ENCODE data around the gene GTF2H2C_2.
A peak's percentile ranks its signal among the peaks of the same experiment; 100 is the strongest.
"Not testable (repeated sequence)": the region's sequence is repeated elsewhere in the genome, so short reads cannot be mapped to it uniquely, and the experiment has no call there.

Gene GTF2H2C_2

DNA sequence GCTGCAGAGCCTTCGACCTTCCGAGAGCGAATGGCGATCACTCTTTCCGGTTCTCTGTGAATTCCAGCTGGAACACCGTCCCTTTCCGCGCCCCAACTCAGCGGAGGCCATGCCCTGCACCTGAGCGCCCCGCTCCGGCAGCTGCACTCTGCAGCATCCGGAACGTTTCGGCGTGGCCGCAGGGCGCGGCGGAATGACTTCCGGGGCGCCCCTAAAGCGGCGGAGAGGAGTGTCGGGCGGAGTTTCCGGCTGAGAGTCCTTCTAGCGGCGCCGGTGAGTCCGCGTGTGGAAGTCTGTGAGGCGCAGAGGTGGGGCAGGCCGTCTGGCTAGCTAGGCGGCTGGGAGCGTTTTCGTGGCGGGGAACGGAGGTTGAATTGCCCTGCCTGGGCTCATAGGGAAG is at the start of gene GTF2H2C_2:
TSS of gene GTF2H2C_2 (plus strand) at position 252 of the 400 bp plus-strand sequence.
- H2AFZ ChIP-seq (ENCODE audit: low read length); H3K27ac ChIP-seq (ENCODE audit: insufficient read depth, low read length); H3K4me3 ChIP-seq (replicated peaks in 1 of 4; ENCODE audit: control extremely low read depth in 1 of 4, insufficient read depth in 1 of 4, low read depth in 3 of 4, low read length in 4 of 4); H3K9ac ChIP-seq (ENCODE audit: insufficient read depth, low read length); H3K79me2 ChIP-seq (ENCODE audit: control insufficient read depth, insufficient read depth, low read length); H4K20me1 ChIP-seq (ENCODE audit: control insufficient read depth, extremely low read depth, insufficient read depth, low read length); H3K4me1 ChIP-seq (ENCODE audit: control insufficient read depth, extremely low read depth, insufficient read depth, low read length); H3K36me3 ChIP-seq (ENCODE audit: control insufficient read depth, insufficient read depth, low read length); DNase-seq (ENCODE audit: low read depth in 2 of 2); H3K27me3 ChIP-seq (ENCODE audit: control insufficient read depth, insufficient read depth, low read length); H3K4me2 ChIP-seq (ENCODE audit: extremely low read depth, insufficient read depth, low read length); H3K9me3 ChIP-seq (ENCODE audit: control insufficient read depth, insufficient read depth, low read depth, low read length): not testable (repeated sequence)

- H3K4me1 ChIP-seq (ENCODE audit: control insufficient read depth, extremely low read depth, insufficient read depth, low read length); H3K27ac ChIP-seq (ENCODE audit: insufficient read depth, low read length); H3K27me3 ChIP-seq (ENCODE audit: control insufficient read depth, insufficient read depth, low read length); H4K20me1 ChIP-seq (ENCODE audit: control insufficient read depth, extremely low read depth, insufficient read depth, low read length); H2AFZ ChIP-seq (ENCODE audit: low read length); H3K4me2 ChIP-seq (ENCODE audit: extremely low read depth, insufficient read depth, low read length); H3K79me2 ChIP-seq (ENCODE audit: control insufficient read depth, insufficient read depth, low read length); H3K9me3 ChIP-seq (ENCODE audit: control insufficient read depth, insufficient read depth, low read depth, low read length); DNase-seq (ENCODE audit: low read depth in 2 of 2); H3K9ac ChIP-seq (ENCODE audit: insufficient read depth, low read length); H3K36me3 ChIP-seq (ENCODE audit: control insufficient read depth, insufficient read depth, low read length): not testable (repeated sequence)
- peak overlapping the region in 2 of 4 experiments; percentile 50 to 54 for H3K4me3 ChIP-seq (replicated peaks in 1 of 4; ENCODE audit: control extremely low read depth in 1 of 4, insufficient read depth in 1 of 4, low read depth in 3 of 4, low read length in 4 of 4)
Measured at GRCh38 chr5:70400984-70401686, 14.0 kb upstream of the GTF2H2C_2 start.

GRCh38 chr5:70421322-70421721 is 6.2 kb downstream of the GTF2H2C_2 start:
- H3K4me3 ChIP-seq (replicated peaks in 1 of 4; ENCODE audit: control extremely low read depth in 1 of 4, insufficient read depth in 1 of 4, low read depth in 3 of 4, low read length in 4 of 4); H3K4me1 ChIP-seq (ENCODE audit: control insufficient read depth, extremely low read depth, insufficient read depth, low read length); H3K9me3 ChIP-seq (ENCODE audit: control insufficient read depth, insufficient read depth, low read depth, low read length); H3K36me3 ChIP-seq (ENCODE audit: control insufficient read depth, insufficient read depth, low read length); DNase-seq (ENCODE audit: low read depth in 2 of 2); H4K20me1 ChIP-seq (ENCODE audit: control insufficient read depth, extremely low read depth, insufficient read depth, low read length); H3K79me2 ChIP-seq (ENCODE audit: control insufficient read depth, insufficient read depth, low read length); H3K27ac ChIP-seq (ENCODE audit: insufficient read depth, low read length); H3K4me2 ChIP-seq (ENCODE audit: extremely low read depth, insufficient read depth, low read length); H3K9ac ChIP-seq (ENCODE audit: insufficient read depth, low read length); H3K27me3 ChIP-seq (ENCODE audit: control insufficient read depth, insufficient read depth, low read length); H2AFZ ChIP-seq (ENCODE audit: low read length): not testable (repeated sequence)

DNA sequence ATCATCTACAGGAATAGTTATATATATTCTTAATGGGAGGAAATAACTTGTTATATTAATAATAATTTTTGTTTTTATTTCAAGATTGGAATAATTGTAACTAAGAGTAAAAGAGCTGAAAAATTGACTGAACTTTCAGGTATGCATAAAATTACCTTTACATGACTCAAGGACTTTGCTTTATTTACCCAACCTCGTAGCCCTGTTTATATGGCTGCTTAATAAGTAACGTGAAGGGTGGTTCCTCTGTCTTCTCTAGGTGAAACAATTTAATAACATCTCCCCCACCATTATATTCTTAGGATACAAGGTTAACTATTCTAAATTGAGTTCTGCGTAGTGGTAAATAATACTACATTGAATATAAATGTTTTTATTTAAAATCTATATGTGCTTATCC is 8.0 kb downstream of the GTF2H2C_2 start:
- H3K36me3 ChIP-seq (ENCODE audit: control insufficient read depth, insufficient read depth, low read length); H3K79me2 ChIP-seq (ENCODE audit: control insufficient read depth, insufficient read depth, low read length); H3K4me2 ChIP-seq (ENCODE audit: extremely low read depth, insufficient read depth, low read length); H3K9ac ChIP-seq (ENCODE audit: insufficient read depth, low read length); H3K27me3 ChIP-seq (ENCODE audit: control insufficient read depth, insufficient read depth, low read length); H3K27ac ChIP-seq (ENCODE audit: insufficient read depth, low read length); H3K9me3 ChIP-seq (ENCODE audit: control insufficient read depth, insufficient read depth, low read depth, low read length); H3K4me1 ChIP-seq (ENCODE audit: control insufficient read depth, extremely low read depth, insufficient read depth, low read length); H3K4me3 ChIP-seq (replicated peaks in 1 of 4; ENCODE audit: control extremely low read depth in 1 of 4, insufficient read depth in 1 of 4, low read depth in 3 of 4, low read length in 4 of 4); DNase-seq (ENCODE audit: low read depth in 2 of 2); H2AFZ ChIP-seq (ENCODE audit: low read length); H4K20me1 ChIP-seq (ENCODE audit: control insufficient read depth, extremely low read depth, insufficient read depth, low read length): not testable (repeated sequence)

- not testable (repeated sequence) for H3K4me3 ChIP-seq (replicated peaks in 1 of 4; ENCODE audit: control extremely low read depth in 1 of 4, insufficient read depth in 1 of 4, low read depth in 3 of 4, low read length in 4 of 4); H3K9me3 ChIP-seq (ENCODE audit: control insufficient read depth, insufficient read depth, low read depth, low read length); H4K20me1 ChIP-seq (ENCODE audit: control insufficient read depth, extremely low read depth, insufficient read depth, low read length); H3K79me2 ChIP-seq (ENCODE audit: control insufficient read depth, insufficient read depth, low read length); H3K27ac ChIP-seq (ENCODE audit: insufficient read depth, low read length); H3K9ac ChIP-seq (ENCODE audit: insufficient read depth, low read length); H3K4me2 ChIP-seq (ENCODE audit: extremely low read depth, insufficient read depth, low read length); H3K27me3 ChIP-seq (ENCODE audit: control insufficient read depth, insufficient read depth, low read length); H3K36me3 ChIP-seq (ENCODE audit: control insufficient read depth, insufficient read depth, low read length); H2AFZ ChIP-seq (ENCODE audit: low read length); DNase-seq (ENCODE audit: low read depth in 2 of 2); H3K4me1 ChIP-seq (ENCODE audit: control insufficient read depth, extremely low read depth, insufficient read depth, low read length)
Measured at GRCh38 chr5:70438518-70438917, 23.4 kb downstream of the GTF2H2C_2 start.

DNA sequence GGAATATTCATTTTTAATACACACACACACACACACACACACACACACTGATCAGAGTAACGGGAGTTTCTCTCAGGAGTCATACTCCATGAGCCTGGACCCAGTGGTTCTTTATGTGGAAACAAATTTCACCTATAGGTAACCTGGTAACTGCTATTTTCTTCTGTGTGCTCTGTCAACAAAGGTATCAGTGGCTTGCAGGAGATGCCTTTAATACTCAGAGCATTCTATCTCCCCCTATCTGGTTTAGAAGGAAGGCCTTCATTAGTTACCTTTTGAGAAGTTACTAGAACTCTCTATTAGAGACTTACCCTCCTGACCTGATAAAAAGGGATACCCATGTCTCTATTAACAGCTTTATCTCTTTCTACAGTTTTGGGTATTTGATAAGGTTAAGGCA is 34.4 kb downstream of the GTF2H2C_2 start:
- not testable (repeated sequence) for H3K4me3 ChIP-seq (replicated peaks in 1 of 4; ENCODE audit: control extremely low read depth in 1 of 4, insufficient read depth in 1 of 4, low read depth in 3 of 4, low read length in 4 of 4); H3K27me3 ChIP-seq (ENCODE audit: control insufficient read depth, insufficient read depth, low read length); H2AFZ ChIP-seq (ENCODE audit: low read length); DNase-seq (ENCODE audit: low read depth in 2 of 2); H3K4me1 ChIP-seq (ENCODE audit: control insufficient read depth, extremely low read depth, insufficient read depth, low read length); H4K20me1 ChIP-seq (ENCODE audit: control insufficient read depth, extremely low read depth, insufficient read depth, low read length); H3K79me2 ChIP-seq (ENCODE audit: control insufficient read depth, insufficient read depth, low read length); H3K4me2 ChIP-seq (ENCODE audit: extremely low read depth, insufficient read depth, low read length); H3K9ac ChIP-seq (ENCODE audit: insufficient read depth, low read length); H3K36me3 ChIP-seq (ENCODE audit: control insufficient read depth, insufficient read depth, low read length); H3K9me3 ChIP-seq (ENCODE audit: control insufficient read depth, insufficient read depth, low read depth, low read length); H3K27ac ChIP-seq (ENCODE audit: insufficient read depth, low read length)
